ENCODE measurements around the gene DUSP2. TPM values are rescaled to one million over a fixed set of nuclear protein-coding genes. Genes with fewer than 3 reads are reported as not detected.

Gene DUSP2
- total RNA-seq, 5 donors from 2014 or later (not counting 1 experiment from before 2014, with no cell fraction given), result 37.2 to 437 (median 54.0) TPM

GRCh38 chr2:96131813-96132745 lies 13.2 kb downstream of the DUSP2 start:
- 90% methylated on average over 16 of the region's 26 CpGs for WGBS (ENCODE audit: insufficient coverage)
- Histone ChIP-seq H3K4me1 (ENCODE audit: control insufficient read depth in 1 of 2, extremely low read depth in 1 of 2, insufficient read depth in 2 of 2, low read length in 2 of 2) (peaks cover 0 to 36% of the 10 kb centered on the region in 2 experiments), H3K27me3 (replicated peaks in 1 of 2; ENCODE audit: control insufficient read depth in 2 of 2, extremely low read depth in 1 of 2, insufficient read depth in 2 of 2, low read length in 1 of 2) (no peaks in the 10 kb centered on the region), H3K4me3 (ENCODE audit: control insufficient read depth in 1 of 2, extremely low read depth in 1 of 2, low read length in 1 of 2) (no peak overlapping the region), H3K36me3 (ENCODE audit: control insufficient read depth in 2 of 2, extremely low read depth in 1 of 2, insufficient read depth in 1 of 2, low read length in 1 of 2) (peaks cover 3 to 8% of the 10 kb centered on the region in 2 donors), H3K9me3 (no peaks in the 10 kb centered on the region), H3K27ac (ENCODE audit: low read length) (peak overlapping the region; percentile 41)
- Mint-ChIP-seq H3K27ac (peak overlapping the region; percentile 39 to 71), H3K4me1 (peaks cover 0 to 18% (median 15%) of the 10 kb centered on the region in 3 donors), H3K9me3 (no peaks in the 10 kb centered on the region), H3K27me3 (no peaks in the 10 kb centered on the region), H3K4me3 (peak overlapping the region in 1 of 3 donors; percentile 39), H3K36me3 (peaks cover 8% of the 10 kb centered on the region)
- ATAC-seq (replicated peaks in 1 of 4) (no peak), DNase-seq (no peak)
- POLR2A ChIA-PET, result no interaction called here
- CTCF ChIA-PET, result interaction anchor here in 1 of 2 donors (1.6 to 2.1 kb wide), 2 partner anchors 15 to 43 kb away, joined by 5 to 12 read pairs; partner anchors contain the start of gene ADRA2B

- ATAC-seq (replicated peaks in 1 of 4) (peak in 1 of 4 experiments; percentile 18), DNase-seq (peak in 2 of 35 experiments; percentile 22 to 48)
- Histone ChIP-seq H3K27ac (ENCODE audit: low read length) (peak overlapping the region; percentile 41), H3K4me1 (ENCODE audit: control insufficient read depth in 1 of 2, extremely low read depth in 1 of 2, insufficient read depth in 2 of 2, low read length in 2 of 2) (peaks cover 0 to 29% of the 10 kb centered on the region in 2 experiments), H3K36me3 (ENCODE audit: control insufficient read depth in 2 of 2, extremely low read depth in 1 of 2, insufficient read depth in 1 of 2, low read length in 1 of 2) (peaks cover 3 to 8% of the 10 kb centered on the region in 2 donors), H3K9me3 (no peaks in the 10 kb centered on the region), H3K4me3 (ENCODE audit: control insufficient read depth in 1 of 2, extremely low read depth in 1 of 2, low read length in 1 of 2) (no peak overlapping the region), H3K27me3 (replicated peaks in 1 of 2; ENCODE audit: control insufficient read depth in 2 of 2, extremely low read depth in 1 of 2, insufficient read depth in 2 of 2, low read length in 1 of 2) (no peaks in the 10 kb centered on the region)
- CTCF ChIA-PET, result interaction anchor here (0.6 to 2.1 kb wide), 4 partner anchors 14 to 46 kb away, joined by 5 to 12 read pairs (median 5); partner anchors contain the start of gene ADRA2B (in 1 of the 2)
- Mint-ChIP-seq H3K4me3 (no peak overlapping the region), H3K4me1 (peaks cover 0 to 18% (median 15%) of the 10 kb centered on the region in 3 donors), H3K27ac (peak overlapping the region; percentile 19 to 71), H3K9me3 (no peaks in the 10 kb centered on the region), H3K36me3 (peaks cover 12% of the 10 kb centered on the region), H3K27me3 (no peaks in the 10 kb centered on the region)
- POLR2A ChIA-PET, result interaction anchor here in 1 of 2 donors (0.5 to 0.7 kb wide), 3 partner anchors 49 to 651 kb away, joined by 3 to 7 read pairs (median 3); no protein-coding TSS in a partner anchor
- 59% methylated on average over 7 of the region's 10 CpGs for WGBS (ENCODE audit: insufficient coverage)
Measured at GRCh38 chr2:96131152-96131812, 14.0 kb downstream of the DUSP2 start.

- POLR2A ChIA-PET, result interaction anchor here in 1 of 2 donors (0.5 to 0.7 kb wide), 3 partner anchors 13 to 57 kb away, joined by 3 read pairs; no protein-coding TSS in a partner anchor
- ATAC-seq (replicated peaks in 1 of 4), result no peak
- no peak for DNase-seq
Measured at GRCh38 chr2:96130483-96130882, 14.8 kb downstream of the DUSP2 start.

GRCh38 chr2:96129528-96130120 lies 15.6 kb downstream of the DUSP2 start:
- ATAC-seq (replicated peaks in 1 of 4) (no peak), DNase-seq (peak in 2 of 35 experiments; percentile 30 to 51)
- peaks cover 0 to 2% of the 10 kb centered on the region in 2 experiments for H3K27me3 ChIP-seq (replicated peaks in 1 of 2; ENCODE audit: control insufficient read depth in 2 of 2, extremely low read depth in 1 of 2, insufficient read depth in 2 of 2, low read length in 1 of 2)
- H3K27ac ChIP-seq (ENCODE audit: low read length), result peak overlapping the region; percentile 12
- peaks cover 0 to 26% of the 10 kb centered on the region in 2 experiments for H3K4me1 ChIP-seq (ENCODE audit: control insufficient read depth in 1 of 2, extremely low read depth in 1 of 2, insufficient read depth in 2 of 2, low read length in 2 of 2)
- POLR2A ChIA-PET, result no interaction called here
- peaks cover 27% of the 10 kb centered on the region for H3K36me3 Mint-ChIP-seq
- H3K27me3 Mint-ChIP-seq, result peaks cover 0 to 3% of the 10 kb centered on the region in 2 donors
- H3K36me3 ChIP-seq (ENCODE audit: control insufficient read depth in 2 of 2, extremely low read depth in 1 of 2, insufficient read depth in 1 of 2, low read length in 1 of 2), result peaks cover 3 to 8% of the 10 kb centered on the region in 2 donors
- H3K4me3 Mint-ChIP-seq, result no peak overlapping the region
- H3K27ac Mint-ChIP-seq, result no peak overlapping the region
- no peaks in the 10 kb centered on the region for H3K9me3 ChIP-seq
- CTCF ChIA-PET, result interaction anchor here (1.9 to 2.1 kb wide), 2 partner anchors 45 to 46 kb away, joined by 5 to 12 read pairs; no protein-coding TSS in a partner anchor
- H3K4me1 Mint-ChIP-seq, result peaks cover 0 to 18% (median 15%) of the 10 kb centered on the region in 3 donors
- no peak overlapping the region for H3K4me3 ChIP-seq (ENCODE audit: control insufficient read depth in 1 of 2, extremely low read depth in 1 of 2, low read length in 1 of 2)
- no peaks in the 10 kb centered on the region for H3K9me3 Mint-ChIP-seq
- WGBS (ENCODE audit: insufficient coverage), result 98% methylated on average over 5 of the region's 16 CpGs

More at GRCh38 chr2:96130483-96130882, 14.8 kb downstream of the DUSP2 start:
- WGBS (ENCODE audit: insufficient coverage), result 55% methylated on average over 1 of the region's 4 CpGs
- Histone ChIP-seq H3K4me3 (ENCODE audit: control insufficient read depth in 1 of 2, extremely low read depth in 1 of 2, low read length in 1 of 2) (no peak overlapping the region), H3K27ac (ENCODE audit: low read length) (peak overlapping the region; percentile 12), H3K9me3 (no peaks in the 10 kb centered on the region), H3K36me3 (ENCODE audit: control insufficient read depth in 2 of 2, extremely low read depth in 1 of 2, insufficient read depth in 1 of 2, low read length in 1 of 2) (peaks cover 3 to 8% of the 10 kb centered on the region in 2 donors), H3K4me1 (ENCODE audit: control insufficient read depth in 1 of 2, extremely low read depth in 1 of 2, insufficient read depth in 2 of 2, low read length in 2 of 2) (peaks cover 0 to 26% of the 10 kb centered on the region in 2 experiments), H3K27me3 (replicated peaks in 1 of 2; ENCODE audit: control insufficient read depth in 2 of 2, extremely low read depth in 1 of 2, insufficient read depth in 2 of 2, low read length in 1 of 2) (peaks cover 0 to under 1% of the 10 kb centered on the region in 2 experiments)
- Mint-ChIP-seq H3K4me1 (peaks cover 0 to 18% (median 15%) of the 10 kb centered on the region in 3 donors), H3K36me3 (peaks cover 18% of the 10 kb centered on the region), H3K9me3 (no peaks in the 10 kb centered on the region), H3K27ac (peak overlapping the region; percentile 44 to 58), H3K27me3 (no peaks in the 10 kb centered on the region), H3K4me3 (no peak overlapping the region)
- CTCF ChIA-PET, result interaction anchor here (0.6 to 2.1 kb wide), 4 partner anchors 14 to 46 kb away, joined by 5 to 12 read pairs (median 5); partner anchors contain the start of gene ADRA2B (in 1 of the 2)

GRCh38 chr2:96128456-96128855 lies 16.8 kb downstream of the DUSP2 start:
- Histone ChIP-seq H3K4me1 (ENCODE audit: control insufficient read depth in 1 of 2, extremely low read depth in 1 of 2, insufficient read depth in 2 of 2, low read length in 2 of 2) (peaks cover 0 to 26% of the 10 kb centered on the region in 2 experiments), H3K4me3 (ENCODE audit: control insufficient read depth in 1 of 2, extremely low read depth in 1 of 2, low read length in 1 of 2) (no peak overlapping the region), H3K27me3 (replicated peaks in 1 of 2; ENCODE audit: control insufficient read depth in 2 of 2, extremely low read depth in 1 of 2, insufficient read depth in 2 of 2, low read length in 1 of 2) (peaks cover 0 to 10% of the 10 kb centered on the region in 2 experiments), H3K9me3 (no peaks in the 10 kb centered on the region), H3K36me3 (ENCODE audit: control insufficient read depth in 2 of 2, extremely low read depth in 1 of 2, insufficient read depth in 1 of 2, low read length in 1 of 2) (peaks cover 3 to 13% of the 10 kb centered on the region in 2 donors), H3K27ac (ENCODE audit: low read length) (no peak overlapping the region)
- ChIA-PET CTCF (no interaction called here), POLR2A (no interaction called here)
- Mint-ChIP-seq H3K27ac (no peak overlapping the region), H3K27me3 (peaks cover 0 to 4% of the 10 kb centered on the region in 2 donors), H3K4me3 (no peak overlapping the region), H3K4me1 (peaks cover 0 to 18% (median 15%) of the 10 kb centered on the region in 3 donors), H3K36me3 (peaks cover 32% of the 10 kb centered on the region), H3K9me3 (no peaks in the 10 kb centered on the region)
- ATAC-seq (replicated peaks in 1 of 4) (no peak), DNase-seq (no peak)
- 100% methylated on average over 1 of the region's 6 CpGs for WGBS (ENCODE audit: insufficient coverage)
